ENCODE data around the gene OR6M1.

Gene OR6M1

GRCh38 chr11:123778511-123778910 is 27.6 kb downstream of the OR6M1 start:
- DNase-seq (ENCODE audit: low read depth, low spot score) = no peak
- no peak overlapping the region for H3K27ac ChIP-seq

GRCh38 chr11:123775715-123776549 is 30.2 kb downstream of the OR6M1 start:
- DNase-seq (ENCODE audit: low read depth, low spot score) = no peak
- H3K27ac ChIP-seq = no peak overlapping the region

- DNase-seq (ENCODE audit: low read depth, low spot score) = no peak
- no peak overlapping the region for H3K27ac ChIP-seq
Observed at GRCh38 chr11:123775289-123775688, 30.9 kb downstream of the OR6M1 start.

GRCh38 chr11:123773959-123774358 is 32.2 kb downstream of the OR6M1 start:
- DNase-seq (ENCODE audit: low read depth, low spot score) = no peak
- H3K27ac ChIP-seq = no peak overlapping the region

- DNase-seq (ENCODE audit: low read depth, low spot score) = no peak
- H3K27ac ChIP-seq = no peak overlapping the region
Observed at GRCh38 chr11:123773026-123773425, 33.1 kb downstream of the OR6M1 start.

GRCh38 chr11:123771664-123772063 is 34.5 kb downstream of the OR6M1 start:
- no peak for DNase-seq (ENCODE audit: low read depth, low spot score)
- H3K27ac ChIP-seq = no peak overlapping the region

GRCh38 chr11:123770712-123771111 is 35.4 kb downstream of the OR6M1 start:
- DNase-seq (ENCODE audit: low read depth, low spot score) = no peak
- no peak overlapping the region for H3K27ac ChIP-seq

GRCh38 chr11:123765601-123766000 is 40.5 kb downstream of the OR6M1 start:
- no peak overlapping the region for H3K27ac ChIP-seq
- DNase-seq (ENCODE audit: low read depth, low spot score) = no peak

GRCh38 chr11:123762422-123762821 is 43.7 kb downstream of the OR6M1 start:
- H3K27ac ChIP-seq = no peak overlapping the region
- no peak for DNase-seq (ENCODE audit: low read depth, low spot score)

GRCh38 chr11:123760894-123761293 is 45.3 kb downstream of the OR6M1 start:
- no peak for DNase-seq (ENCODE audit: low read depth, low spot score)
- H3K27ac ChIP-seq = no peak overlapping the region

GRCh38 chr11:123757976-123758375 is 48.2 kb downstream of the OR6M1 start:
- DNase-seq (ENCODE audit: low read depth, low spot score) = no peak
- H3K27ac ChIP-seq = no peak overlapping the region

- no peak for DNase-seq (ENCODE audit: low read depth, low spot score)
- H3K27ac ChIP-seq = no peak overlapping the region
Observed at GRCh38 chr11:123755813-123756212, 50.3 kb downstream of the OR6M1 start.

Measured in epithelial cell of prostate (primary cell).